IMR-90 (cell line): ENCODE results near the gene CDH2. TPM values are rescaled to one million over a fixed set of nuclear protein-coding genes. Genes with fewer than 3 reads are reported as not detected.

ENCODE experiments used
- ATAC-seq: fragments of 200-7000 bp; cut with Tn5 transposase; 2 replicates; pipeline ENCODE4 v1.9.1; 2020; ENCODE audit warnings: low read depth, mild to moderate bottlenecking, moderate library complexity
- BruUV-seq: library from RNA; stranded (reverse); fragments of 400-500 nt; replicated peaks from 2 replicates; lab custom pipeline; 2021; lab: Mats Ljungman, UMichigan
- CTCF ChIA-PET: fragments of 300-600 bp; formaldehyde crosslinking; extraction: SDS; loops from one replicate; lab custom pipeline; 2021; ENCODE audit warnings: antibody characterized with exemption; lab: Yijun Ruan, JAX
- POLR2A ChIA-PET: fragments of 300-600 bp; sonication (Branson Sonifier 250); formaldehyde crosslinking; loops from one replicate; lab custom pipeline; 2022; ENCODE audit warnings: antibody characterized with exemption; ENCODE audit not compliant: unreplicated experiment; lab: Charles Lee
- DNase-seq: peaks from one replicate; pipeline ENCODE4 v3.0.0; 2013
- H2AFZ ChIP-seq: replicated peaks from 2 replicates; pipeline ENCODE3; 2013; ENCODE audit warnings: low read length, mild to moderate bottlenecking; ENCODE audit not compliant: poor library complexity
- H2AK5ac ChIP-seq: 2 replicates; pipeline ENCODE4 v1.6.1; 2013; ENCODE audit warnings: low read depth, low read length, inconsistent platforms
- H2AK9ac ChIP-seq: replicated peaks from 2 replicates; pipeline ENCODE3; 2013; ENCODE audit warnings: mild to moderate bottlenecking, low read depth, low read length, moderate library complexity; ENCODE audit not compliant: poor library complexity
- H2BK120ac ChIP-seq: 2 replicates; pipeline ENCODE4 v1.6.1; 2013; ENCODE audit warnings: low read depth, low read length, inconsistent platforms
- H2BK15ac ChIP-seq: 3 replicates; pipeline ENCODE4 v1.6.1; 2013; ENCODE audit warnings: low read depth, low read length, inconsistent platforms
- H2BK20ac ChIP-seq: 2 replicates; pipeline ENCODE4 v1.6.1; 2013; ENCODE audit warnings: low read depth, mild to moderate bottlenecking, inconsistent platforms, low read length, moderate library complexity
- H2BK5ac ChIP-seq: 2 replicates; pipeline ENCODE4 v1.6.1; 2013; ENCODE audit warnings: mild to moderate bottlenecking, low read depth, low read length, inconsistent platforms; ENCODE audit not compliant: poor library complexity, severe bottlenecking
- H3K14ac ChIP-seq: replicated peaks from 2 replicates; pipeline ENCODE4 v1.6.1; 2013; ENCODE audit warnings: low read depth, low read length, inconsistent platforms
- H3K18ac ChIP-seq: 2 replicates; pipeline ENCODE4 v1.6.1; 2013; ENCODE audit warnings: low read depth, low read length, control low read depth
- H3K23ac ChIP-seq: 2 replicates; pipeline ENCODE4 v1.6.1; 2013; ENCODE audit warnings: low read depth, low read length, inconsistent platforms
- H3K27ac ChIP-seq: 2 replicates; pipeline ENCODE4 v1.5.1; 2013; ENCODE audit warnings: mild to moderate bottlenecking, control low read depth, low read length; ENCODE audit not compliant: insufficient read depth
- H3K27me3 ChIP-seq: 2 replicates; pipeline ENCODE4 v1.6.1; 2013; ENCODE audit warnings: low read length; ENCODE audit not compliant: control insufficient read depth, insufficient read depth
- H3K36me3 ChIP-seq: 2 replicates; pipeline ENCODE4 v1.6.1; 2013; ENCODE audit warnings: low read length, mixed read lengths; ENCODE audit not compliant: control insufficient read depth, insufficient read depth
- H3K4ac ChIP-seq: 2 replicates; pipeline ENCODE4 v1.6.1; 2013; ENCODE audit warnings: low read depth, low read length, inconsistent platforms
- H3K4me1 ChIP-seq: 2 replicates; pipeline ENCODE4 v1.6.1; 2013; ENCODE audit warnings: low read length, mixed read lengths; ENCODE audit not compliant: control insufficient read depth, insufficient read depth
- H3K4me2 ChIP-seq: 2 replicates; pipeline ENCODE4 v1.6.1; 2013; ENCODE audit warnings: low read depth, mild to moderate bottlenecking, control low read depth, low read length, moderate library complexity
- H3K4me3 ChIP-seq: 2 replicates; pipeline ENCODE4 v1.5.1; 2013; ENCODE audit warnings: low read depth, mild to moderate bottlenecking, control low read depth, low read length, moderate library complexity; ENCODE audit not compliant: insufficient read depth
- H3K56ac ChIP-seq: 2 replicates; pipeline ENCODE4 v1.6.1; 2013; ENCODE audit warnings: low read length, inconsistent platforms; ENCODE audit not compliant: insufficient read depth; ENCODE audit errors: extremely low read depth
- H3K79me1 ChIP-seq, 2 experiments: 2 replicates each; pipeline ENCODE4 v1.6.1; 2013; ENCODE audit warnings: low read length in 2 of 2, inconsistent platforms in 1 of 2, low read depth in 1 of 2
- H3K9ac ChIP-seq: 2 replicates; pipeline ENCODE4 v1.6.1; 2013; ENCODE audit warnings: low read depth, low read length, control low read depth
- H3K9me1 ChIP-seq: 2 replicates; pipeline ENCODE4 v1.6.1; 2013; ENCODE audit warnings: low read length, inconsistent platforms; ENCODE audit not compliant: insufficient read depth
- H3K9me3 ChIP-seq: 2 replicates; pipeline ENCODE4 v1.6.1; 2013; ENCODE audit warnings: low read length; ENCODE audit not compliant: control insufficient read depth, insufficient read depth
- H4K20me1 ChIP-seq: 2 replicates; pipeline ENCODE4 v1.6.1; 2013; ENCODE audit warnings: low read length, inconsistent platforms; ENCODE audit not compliant: insufficient read depth
- H4K5ac ChIP-seq: 2 replicates; pipeline ENCODE4 v1.6.1; 2013; ENCODE audit warnings: mild to moderate bottlenecking, low read depth, low read length, control low read depth
- H4K8ac ChIP-seq, 2 experiments: 2 replicates each; pipeline ENCODE4 v1.6.1; 2013; ENCODE audit warnings: low read depth in 2 of 2, low read length in 2 of 2, control low read depth in 1 of 2, inconsistent platforms in 1 of 2
- H4K91ac ChIP-seq: 2 replicates; pipeline ENCODE4 v1.6.1; 2013; ENCODE audit warnings: low read depth, low read length, inconsistent platforms; ENCODE audit not compliant: insufficient read depth
- CEBPB ChIP-seq: IDR thresholded peaks from 2 replicates; pipeline ENCODE4 v1.6.1; 2012; ENCODE audit warnings: low read depth, low read length, improper control_type of control experiment
- CHD1 ChIP-seq: IDR thresholded peaks from 2 replicates; pipeline ENCODE4 v1.6.1; 2012; ENCODE audit warnings: low read depth, low read length, improper control_type of control experiment
- MAFK ChIP-seq: IDR thresholded peaks from 2 replicates; pipeline ENCODE4 v1.6.1; 2012; ENCODE audit warnings: low read depth, low read length, improper control_type of control experiment
- NFE2L2 ChIP-seq: fragments of 150-350 bp; IDR thresholded peaks from 2 replicates; pipeline ENCODE4 v1.6.1; 2016; ENCODE audit warnings: low read depth, mild to moderate bottlenecking, low read length
- RAD21 ChIP-seq: IDR thresholded peaks from 2 replicates; pipeline ENCODE4 v1.6.1; 2012; ENCODE audit warnings: low read length, improper control_type of control experiment
- RFX5 ChIP-seq: IDR thresholded peaks from 2 replicates; pipeline ENCODE4 v1.8.0; 2012; ENCODE audit warnings: low read depth, mild to moderate bottlenecking, low read length, moderate library complexity
- WGBS, 2 experiments: methylation state at CpG; one replicate each; pipeline versions ENCODE4 v1.1.5 to v1.1.7; 2013; ENCODE audit warnings: missing lambda C conversion rate in 2 of 2; ENCODE audit not compliant: insufficient read length in 1 of 2; ENCODE audit errors: extremely low coverage in 2 of 2; 5-methylcytosine and 5-hydroxymethylcytosine counted together
- dilution Hi-C: fragments of 300-500 bp; cut with HindIII; formaldehyde crosslinking; loops from one replicate; pipeline ENCODE4 v1.14.3; 2018; ENCODE audit warnings: low sequenced_read_pairs; ENCODE audit not compliant: unreplicated experiment
- in situ Hi-C: fragments of 300-500 bp; cut with MboI; formaldehyde crosslinking; loops from 3 replicates; pipeline ENCODE4 v1.14.3; 2019; ENCODE audit warnings: low sequenced_read_pairs, inconsistent platforms, mixed read lengths
- intact Hi-C: fragments of 100-400 bp; cut with micrococcal nuclease; formaldehyde crosslinking; loops from 2 replicates; pipeline ENCODE4 v1.10.0; 2022
- polyA plus RNA-seq, 3 experiments: library from polyadenylated mRNA; depleted of rRNA; stranded (reverse); fragments of >200 nt; gene quantifications; 2 replicates each; pipeline ENCODE4 v1.2.3, GENCODE V29; 2012; ENCODE audit warnings: low replicate concordance in 1 of 3
- total RNA-seq: library from RNA; depleted of rRNA; stranded (reverse); fragments of >200 nt; gene quantifications from 2 replicates; pipeline ENCODE4 v1.2.3, GENCODE V29; 2012
- TF ChIP-seq, protein P1 (sequence below): fragments of 150-350 bp; IDR thresholded peaks from 2 replicates; pipeline ENCODE4 v1.6.1; 2017; ENCODE audit warnings: mild to moderate bottlenecking, antibody characterized with exemption, low read length, low read depth
- TF ChIP-seq, protein P2 (sequence below): conservative IDR thresholded peaks from 2 replicates; pipeline ENCODE4 v1.5.1; 2012; ENCODE audit warnings: mild to moderate bottlenecking, low read depth, low read length, improper control_type of control experiment
- TF ChIP-seq, protein P3 (sequence below): fragments of 150-350 bp; IDR thresholded peaks from 2 replicates; pipeline ENCODE4 v1.6.1; 2016; ENCODE audit warnings: low read depth, mild to moderate bottlenecking, low read length, moderate library complexity, borderline replicate concordance

CDH2 gene
- total and polyA plus RNA-seq, 2 of the 4 experiments (the other 2 are of a cell fraction) = 55.6 to 111 TPM

DNA sequence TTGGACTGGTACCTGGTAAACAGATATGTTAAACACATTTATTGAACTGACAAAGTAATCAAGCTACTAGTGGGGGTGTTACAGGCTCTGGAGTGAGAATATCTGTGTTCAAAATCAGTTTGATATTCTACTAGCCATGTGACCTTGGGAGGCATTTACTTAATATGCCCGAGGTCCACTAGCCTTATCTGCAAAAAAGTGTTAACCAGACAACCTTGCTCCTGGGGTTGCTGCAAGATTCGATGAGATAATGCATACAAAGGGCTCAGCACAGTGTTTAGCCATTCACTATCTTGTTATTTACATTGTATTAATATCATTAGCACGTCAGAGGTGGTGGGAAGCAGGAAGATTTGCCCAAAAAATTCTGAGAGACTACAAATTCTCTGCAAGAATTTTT lies 103.3 kb downstream of the CDH2 start:
- Histone ChIP-seq H3K18ac (no peak overlapping the region), H2BK5ac (no peak overlapping the region), H3K4me1 (peaks cover 11% of the 10 kb centered on the region), H4K91ac (no peak overlapping the region), H2BK120ac (no peak overlapping the region), H3K9ac (no peak overlapping the region), H4K20me1 (no peaks in the 10 kb centered on the region), H3K36me3 (no peaks in the 10 kb centered on the region), H3K23ac (no peak overlapping the region), H3K4ac (no peak overlapping the region), H3K56ac (no peak overlapping the region), H2AFZ (no peak overlapping the region), H4K8ac (no peak overlapping the region; a peak in 1 of 4 replicates), H4K5ac (no peak overlapping the region; the same call in 1 of the 2 replicates), H3K9me1 (peaks cover 4% of the 10 kb centered on the region; the same call in 1 of the 2 replicates), H3K14ac (no peak overlapping the region), H3K79me1 (peaks cover 10 to 33% of the 10 kb centered on the region in 2 experiments; a peak in 3 of 4 replicates), H2BK15ac (no peak overlapping the region), H3K9me3 (no peaks in the 10 kb centered on the region), H3K4me2 (no peak overlapping the region), H2AK9ac (no peak overlapping the region), H3K27me3 (no peaks in the 10 kb centered on the region), H2AK5ac (no peak overlapping the region), H3K27ac (no peak overlapping the region), H2BK20ac (no peak overlapping the region), H3K4me3 (no peak overlapping the region)
- POLR2A ChIA-PET = no interaction called here
- no CpG with 5 or more reads among the region's 3 CpGs for WGBS, 2 experiments
- CTCF ChIA-PET = no interaction called here
- dilution Hi-C loops = no loop called here
- intact Hi-C loops = no loop called here
- BruUV-seq = no TSS peak
- ATAC-seq = no peak
- in situ Hi-C loops = no loop called here
- TF ChIP-seq, protein P1, sequence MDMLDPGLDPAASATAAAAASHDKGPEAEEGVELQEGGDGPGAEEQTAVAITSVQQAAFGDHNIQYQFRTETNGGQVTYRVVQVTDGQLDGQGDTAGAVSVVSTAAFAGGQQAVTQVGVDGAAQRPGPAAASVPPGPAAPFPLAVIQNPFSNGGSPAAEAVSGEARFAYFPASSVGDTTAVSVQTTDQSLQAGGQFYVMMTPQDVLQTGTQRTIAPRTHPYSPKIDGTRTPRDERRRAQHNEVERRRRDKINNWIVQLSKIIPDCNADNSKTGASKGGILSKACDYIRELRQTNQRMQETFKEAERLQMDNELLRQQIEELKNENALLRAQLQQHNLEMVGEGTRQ = no peak
- TF ChIP-seq MAFK (no peak), RFX5 (no peak), CEBPB (no peak), CHD1 (no peak), NFE2L2 (no peak), RAD21 (no peak)
- TF ChIP-seq, protein P2, sequence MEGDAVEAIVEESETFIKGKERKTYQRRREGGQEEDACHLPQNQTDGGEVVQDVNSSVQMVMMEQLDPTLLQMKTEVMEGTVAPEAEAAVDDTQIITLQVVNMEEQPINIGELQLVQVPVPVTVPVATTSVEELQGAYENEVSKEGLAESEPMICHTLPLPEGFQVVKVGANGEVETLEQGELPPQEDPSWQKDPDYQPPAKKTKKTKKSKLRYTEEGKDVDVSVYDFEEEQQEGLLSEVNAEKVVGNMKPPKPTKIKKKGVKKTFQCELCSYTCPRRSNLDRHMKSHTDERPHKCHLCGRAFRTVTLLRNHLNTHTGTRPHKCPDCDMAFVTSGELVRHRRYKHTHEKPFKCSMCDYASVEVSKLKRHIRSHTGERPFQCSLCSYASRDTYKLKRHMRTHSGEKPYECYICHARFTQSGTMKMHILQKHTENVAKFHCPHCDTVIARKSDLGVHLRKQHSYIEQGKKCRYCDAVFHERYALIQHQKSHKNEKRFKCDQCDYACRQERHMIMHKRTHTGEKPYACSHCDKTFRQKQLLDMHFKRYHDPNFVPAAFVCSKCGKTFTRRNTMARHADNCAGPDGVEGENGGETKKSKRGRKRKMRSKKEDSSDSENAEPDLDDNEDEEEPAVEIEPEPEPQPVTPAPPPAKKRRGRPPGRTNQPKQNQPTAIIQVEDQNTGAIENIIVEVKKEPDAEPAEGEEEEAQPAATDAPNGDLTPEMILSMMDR = no peak
- TF ChIP-seq, protein P3, sequence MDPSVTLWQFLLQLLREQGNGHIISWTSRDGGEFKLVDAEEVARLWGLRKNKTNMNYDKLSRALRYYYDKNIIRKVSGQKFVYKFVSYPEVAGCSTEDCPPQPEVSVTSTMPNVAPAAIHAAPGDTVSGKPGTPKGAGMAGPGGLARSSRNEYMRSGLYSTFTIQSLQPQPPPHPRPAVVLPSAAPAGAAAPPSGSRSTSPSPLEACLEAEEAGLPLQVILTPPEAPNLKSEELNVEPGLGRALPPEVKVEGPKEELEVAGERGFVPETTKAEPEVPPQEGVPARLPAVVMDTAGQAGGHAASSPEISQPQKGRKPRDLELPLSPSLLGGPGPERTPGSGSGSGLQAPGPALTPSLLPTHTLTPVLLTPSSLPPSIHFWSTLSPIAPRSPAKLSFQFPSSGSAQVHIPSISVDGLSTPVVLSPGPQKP = no peak
- DNase-seq = no peak
